K562 (cell line): ENCODE results near the gene ERAL1. TPM values are rescaled to one million over a fixed set of nuclear protein-coding genes. Genes with fewer than 3 reads are reported as not detected.

ENCODE experiments used
- ATF1 ChIP-seq, 2 experiments: fragments of 450-650 bp in 1 of 2; IDR thresholded peaks; 2 replicates each; pipeline ENCODE4 v1.6.1; 2016; ENCODE audit warnings: missing compliant biosample characterization in 1 of 2, missing genetic modification characterization in 1 of 2
- CTBP1 ChIP-seq: fragments of 450-650 bp; IDR thresholded peaks from 2 replicates; pipeline ENCODE4 v1.6.1; 2016; ENCODE audit warnings: borderline replicate concordance
- HEY1 ChIP-seq: fragments of 250-450 bp; sonication (Bioruptor Pico); IDR thresholded peaks from 2 replicates; pipeline ENCODE4 v1.5.0; 2020; ENCODE audit warnings: mild to moderate bottlenecking, moderate library complexity, borderline replicate concordance
- JUND ChIP-seq, 2 experiments: IDR thresholded peaks; 2 replicates in 1 of 2; 3 replicates in 1 of 2; pipeline ENCODE4 v1.6.1; 2011; ENCODE audit warnings: borderline replicate concordance in 2 of 2, low read depth in 2 of 2, low read length in 2 of 2, improper control_type of control experiment in 1 of 2, missing biosample characterization in 1 of 2, missing genetic modification characterization in 1 of 2, missing genetic modification reagents in 1 of 2
- KDM4B ChIP-seq, 2 experiments: fragments of 450-650 bp in 1 of 2; sonication (generic) in 1 of 2; IDR thresholded peaks; 2 replicates each; pipeline ENCODE4 v1.6.1; 2016 to 2017; ENCODE audit warnings: borderline replicate concordance in 2 of 2, antibody characterized with exemption in 1 of 2, low read depth in 1 of 2, mild to moderate bottlenecking in 1 of 2
- MEF2D ChIP-seq: conservative IDR thresholded peaks from 2 replicates; pipeline ENCODE4 v1.6.1; 2016; ENCODE audit warnings: low read depth, missing genetic modification characterization, missing compliant biosample characterization
- POLR2A ChIP-seq: fragments of 450-650 bp; conservative IDR thresholded peaks from 2 replicates; pipeline ENCODE4 v1.6.1; 2016
- RAD51 ChIP-seq: fragments of 450-650 bp; IDR thresholded peaks from 2 replicates; pipeline ENCODE4 v1.7.1; 2016; ENCODE audit warnings: low read depth, mild to moderate bottlenecking, borderline replicate concordance
- RCOR1 ChIP-seq, 2 experiments: IDR thresholded peaks; 2 replicates each; pipeline ENCODE4 v1.6.1; 2012; ENCODE audit warnings: low read depth in 2 of 2, low read length in 2 of 2, borderline replicate concordance in 1 of 2, improper control_type of control experiment in 1 of 2
- RHOXF2B ChIP-seq: fragments of 250-450 bp; sonication (Bioruptor Pico); conservative IDR thresholded peaks from 2 replicates; pipeline ENCODE4 v1.5.1; 2021
- SPI1 ChIP-seq: IDR thresholded peaks from 2 replicates; pipeline ENCODE4 v1.6.1; 2011; ENCODE audit warnings: low read depth, low read length, control low read depth, borderline replicate concordance
- USF2 ChIP-seq: sonication (generic); formaldehyde crosslinking; IDR thresholded peaks from 2 replicates; pipeline ENCODE4 v1.5.0; 2020; ENCODE audit warnings: missing genetic modification reagents
- YY1 ChIP-seq, 3 experiments: IDR thresholded peaks; 2 replicates each; pipeline ENCODE4 v1.6.1; 2011; ENCODE audit warnings: low read length in 2 of 3, mild to moderate bottlenecking in 2 of 3, moderate library complexity in 2 of 3, borderline replicate concordance in 1 of 3, control low read depth in 1 of 3, low read depth in 1 of 3; ENCODE audit not compliant: insufficient read depth in 3 of 3, insufficient replicate concordance in 2 of 3, control insufficient read depth in 1 of 3, insufficient read length in 1 of 3; ENCODE audit errors: extremely low read depth in 1 of 3
- polyA plus RNA-seq, 8 experiments: library from polyadenylated mRNA; depleted of rRNA in 4 of 8; stranded (reverse) in 5 of 8; unstranded in 3 of 8; fragments of >200 nt; fragmentation: Nextera tagmentation in 2 of 8; fragmentation: Illumina TruSeq in 1 of 8; extraction: Ambion mirVana in 2 of 8; extraction: Trizol in 1 of 8; gene quantifications; 2 replicates each; pipeline versions ENCODE4 v1.2.1 to v1.2.3, GENCODE V29; 2011 to 2014; ENCODE audit warnings: inconsistent platforms in 1 of 8, missing spikeins in 1 of 8
- total RNA-seq, 7 experiments: library from RNA; depleted of rRNA in 6 of 7; stranded (reverse); fragments of >200 nt in 6 of 7; fragmentation: Illumina TruSeq in 2 of 7; extraction: Trizol in 2 of 7; gene quantifications; 2 replicates each; pipeline versions ENCODE4 v1.2.1 to v1.2.3, GENCODE V29; 2011 to 2021; ENCODE audit warnings: low replicate concordance in 1 of 7

ERAL1 gene
- total and polyA plus RNA-seq, 9 of the 15 experiments (the other 6 are each of a cell fraction or from before 2014, with no cell fraction given) = 37.5 to 351 (median 106) TPM

- TF ChIP-seq YY1 (IDR thresholded peaks at IDR 0.05; ENCODE audit: borderline replicate concordance in 1 of 3, control insufficient read depth in 1 of 3, extremely low read depth in 1 of 3, insufficient read depth in 3 of 3, insufficient read length in 1 of 3, insufficient replicate concordance in 2 of 3, low read depth in 1 of 3, low read length in 2 of 3) (peak in 1 of 3 experiments; percentile 25), USF2 (CRISPR knock-in tag) (peak; percentile 99), SPI1 (peak; percentile 20; the same call in 1 of the 2 replicates), KDM4B (IDR thresholded peaks at IDR 0.05; ENCODE audit: borderline replicate concordance in 2 of 2, low read depth in 1 of 2) (0 out of 4 replicates have a peak, but pooled peaks of 1 of the 2 experiments have one; percentile 66), RAD51 (peak; percentile 97), JUND (IDR thresholded peaks at IDR 0.05; ENCODE audit: borderline replicate concordance, low read depth, low read length) (peak; percentile 80), JUND (tag; IDR thresholded peaks at IDR 0.05; ENCODE audit: borderline replicate concordance, low read depth, low read length) (peak; percentile 83; the same call in 2 of the 3 replicates), MEF2D (tag) (0 out of 2 replicates have a peak, but pooled peaks have one; percentile 16), ATF1 (CRISPR knock-in tag; IDR thresholded peaks at IDR 0.05) (no peak), ATF1 (tag; IDR thresholded peaks at IDR 0.05) (peak; percentile 53; the same call in 1 of the 2 replicates), CTBP1 (peak; percentile 79; the same call in 1 of the 2 replicates), RHOXF2B (CRISPR knock-in tag) (peak; percentile 66; the same call in 1 of the 2 replicates), RCOR1 (IDR thresholded peaks at IDR 0.05; ENCODE audit: borderline replicate concordance in 1 of 2, low read depth in 2 of 2, low read length in 2 of 2) (peak in 1 of 2 experiments; percentile 50; a peak in 1 of 4 replicates), POLR2A (peak; percentile 72), HEY1 (CRISPR knock-in tag) (no peak)
Measured at GRCh38 chr17:28860363-28860808, 5.6 kb downstream of the ERAL1 start (continued).
